Nephron progenitor cell (in vitro differentiated cells): Measurements from ENCODE around the gene GPR18.
A peak's percentile ranks its signal among the peaks of the same experiment; 100 is the strongest.

Experiments used
- DNase-seq: peaks from one replicate; pipeline ENCODE4 v3.0.0; 2021
- H3K27ac Mint-ChIP-seq: 2 replicates; pipeline ENCODE4 v1.8.0; 2021; ENCODE audit warnings: mild to moderate bottlenecking, moderate library complexity, mixed read lengths
- H3K27me3 Mint-ChIP-seq: 2 replicates; pipeline ENCODE4 v1.8.0; 2021; ENCODE audit warnings: mild to moderate bottlenecking, low read depth, mixed read lengths; ENCODE audit not compliant: poor library complexity
- H3K36me3 Mint-ChIP-seq: 2 replicates; pipeline ENCODE4 v1.8.0; 2021; ENCODE audit warnings: low read depth, mixed read lengths
- H3K4me1 Mint-ChIP-seq: 2 replicates; pipeline ENCODE4 v1.8.0; 2021; ENCODE audit warnings: mixed read lengths
- H3K4me3 Mint-ChIP-seq: 2 replicates; pipeline ENCODE4 v1.8.0; 2021; ENCODE audit warnings: mild to moderate bottlenecking, moderate library complexity, mixed read lengths
- H3K9me3 Mint-ChIP-seq: 2 replicates; pipeline ENCODE4 v1.8.0; 2021; ENCODE audit warnings: mild to moderate bottlenecking, moderate library complexity, mixed read lengths
- TF ChIP-seq, protein P1 (sequence below): fragments of 200-600 bp; sonication (generic); IDR thresholded peaks from 2 replicates; pipeline ENCODE4 v1.5.0; 2021; ENCODE audit warnings: antibody characterized with exemption

The GPR18 gene, protein sequence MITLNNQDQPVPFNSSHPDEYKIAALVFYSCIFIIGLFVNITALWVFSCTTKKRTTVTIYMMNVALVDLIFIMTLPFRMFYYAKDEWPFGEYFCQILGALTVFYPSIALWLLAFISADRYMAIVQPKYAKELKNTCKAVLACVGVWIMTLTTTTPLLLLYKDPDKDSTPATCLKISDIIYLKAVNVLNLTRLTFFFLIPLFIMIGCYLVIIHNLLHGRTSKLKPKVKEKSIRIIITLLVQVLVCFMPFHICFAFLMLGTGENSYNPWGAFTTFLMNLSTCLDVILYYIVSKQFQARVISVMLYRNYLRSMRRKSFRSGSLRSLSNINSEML

DNA sequence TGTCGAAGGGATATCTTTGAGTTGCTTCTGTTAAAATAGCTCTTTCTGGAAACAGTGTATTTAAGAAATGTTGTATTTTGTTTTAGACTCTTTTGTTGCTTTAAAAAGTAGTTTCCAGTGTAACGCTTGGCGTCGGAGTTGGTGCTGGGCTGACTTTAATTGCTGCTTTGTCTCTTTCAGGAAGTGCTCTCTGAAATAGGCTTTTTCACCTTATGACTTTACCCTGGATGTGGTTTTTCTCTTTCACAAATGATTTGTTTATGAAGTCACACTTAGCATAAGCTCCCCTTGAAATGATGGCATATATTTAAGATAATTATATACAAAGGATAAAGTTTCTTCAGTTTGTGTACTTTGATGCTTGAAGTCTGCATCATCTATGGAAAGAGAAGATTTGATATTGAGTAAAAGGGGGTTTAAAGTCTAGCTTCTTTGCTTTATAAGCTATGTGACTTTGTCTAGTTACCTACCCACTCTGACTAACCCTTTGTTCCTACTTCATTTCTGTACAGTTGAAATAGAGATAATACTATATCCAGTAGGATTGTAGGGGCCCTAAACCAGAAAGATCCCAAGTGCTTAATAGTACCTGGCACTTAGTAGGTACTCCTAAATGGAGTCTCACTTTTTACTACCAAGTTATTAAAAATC, at the start of gene GPR18:
GPR18 (minus strand) TSS at position 170 of the 651 bp plus-strand sequence. CDS start 2,507 bp downstream, outside the sequence.
- H3K36me3 Mint-ChIP-seq, result peaks cover 14% of the 10 kb centered on the region
- TF ChIP-seq, protein P1, sequence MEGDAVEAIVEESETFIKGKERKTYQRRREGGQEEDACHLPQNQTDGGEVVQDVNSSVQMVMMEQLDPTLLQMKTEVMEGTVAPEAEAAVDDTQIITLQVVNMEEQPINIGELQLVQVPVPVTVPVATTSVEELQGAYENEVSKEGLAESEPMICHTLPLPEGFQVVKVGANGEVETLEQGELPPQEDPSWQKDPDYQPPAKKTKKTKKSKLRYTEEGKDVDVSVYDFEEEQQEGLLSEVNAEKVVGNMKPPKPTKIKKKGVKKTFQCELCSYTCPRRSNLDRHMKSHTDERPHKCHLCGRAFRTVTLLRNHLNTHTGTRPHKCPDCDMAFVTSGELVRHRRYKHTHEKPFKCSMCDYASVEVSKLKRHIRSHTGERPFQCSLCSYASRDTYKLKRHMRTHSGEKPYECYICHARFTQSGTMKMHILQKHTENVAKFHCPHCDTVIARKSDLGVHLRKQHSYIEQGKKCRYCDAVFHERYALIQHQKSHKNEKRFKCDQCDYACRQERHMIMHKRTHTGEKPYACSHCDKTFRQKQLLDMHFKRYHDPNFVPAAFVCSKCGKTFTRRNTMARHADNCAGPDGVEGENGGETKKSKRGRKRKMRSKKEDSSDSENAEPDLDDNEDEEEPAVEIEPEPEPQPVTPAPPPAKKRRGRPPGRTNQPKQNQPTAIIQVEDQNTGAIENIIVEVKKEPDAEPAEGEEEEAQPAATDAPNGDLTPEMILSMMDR, result no peak
- peak within 1 kb of the TSS; percentile 51 for H3K27ac Mint-ChIP-seq
- no peak for DNase-seq
- H3K4me1 Mint-ChIP-seq, result peaks cover 12% of the 10 kb centered on the region
- H3K27me3 Mint-ChIP-seq, result no peaks in the 10 kb centered on the region
- H3K9me3 Mint-ChIP-seq, result no peaks in the 10 kb centered on the region
- H3K4me3 Mint-ChIP-seq, result no peak within 1 kb of the TSS

DNA sequence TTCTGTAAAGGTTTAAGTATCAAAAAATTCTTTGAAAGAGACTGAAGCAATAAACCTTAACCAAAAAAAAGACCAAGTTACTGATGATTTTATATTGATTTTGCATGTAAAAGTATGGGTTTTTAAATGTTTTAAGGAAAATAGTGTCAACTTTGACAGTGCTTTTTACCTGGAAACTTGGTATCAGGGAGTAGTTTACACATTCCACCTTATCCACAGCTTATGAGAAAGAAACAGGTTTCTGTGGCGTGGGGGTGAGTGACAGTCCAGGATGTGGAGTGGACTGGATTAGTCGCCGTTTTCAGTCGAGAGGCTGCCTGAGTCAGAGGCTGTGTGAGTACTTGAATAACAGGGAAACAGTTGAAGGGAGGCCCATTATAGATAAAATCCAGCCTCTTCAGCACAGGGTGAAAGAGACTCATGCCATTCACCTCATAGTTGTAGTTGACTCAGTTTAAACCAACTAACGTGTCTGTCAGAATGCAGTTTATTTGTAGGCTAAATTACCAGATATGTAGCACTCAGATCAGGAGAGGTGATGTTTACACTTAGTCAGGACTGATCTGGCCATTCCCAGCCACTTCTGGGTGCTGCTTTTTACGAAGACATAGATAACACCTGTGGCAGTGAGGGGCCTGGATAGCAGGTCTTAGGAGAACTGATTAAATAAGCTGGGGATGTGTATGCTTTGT, 49.6 kb upstream of the GPR18 start:
- Mint-ChIP-seq H3K27me3 (no peaks in the 10 kb centered on the region), H3K36me3 (peaks cover 18% of the 10 kb centered on the region), H3K4me1 (peaks cover 57% of the 10 kb centered on the region), H3K9me3 (peaks cover 3% of the 10 kb centered on the region), H3K27ac (peak overlapping the region; percentile 91), H3K4me3 (peak overlapping the region; percentile 62)
- DNase-seq, result no peak
- TF ChIP-seq, protein P1, result no peak

DNA sequence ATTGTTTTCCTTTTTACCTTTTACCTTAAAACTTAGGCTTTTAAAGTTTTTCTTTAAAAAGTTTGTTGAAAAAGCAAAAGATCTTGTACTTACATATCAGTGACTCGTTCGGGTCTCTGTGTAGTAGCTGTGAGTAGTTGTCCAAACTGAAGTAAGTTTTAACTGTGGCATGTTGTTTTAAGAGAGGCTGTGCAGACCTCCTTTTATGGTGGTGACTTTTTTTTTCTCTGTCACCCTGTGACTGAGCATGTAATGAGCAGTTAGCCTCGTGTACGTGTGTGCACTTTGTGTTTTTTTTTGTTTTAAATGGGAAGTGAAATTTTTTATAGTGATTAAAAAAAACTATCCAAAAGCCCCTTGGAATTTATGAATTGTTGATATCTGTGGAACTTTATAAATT, 49.1 kb upstream of the GPR18 start, which contains the start of gene GPR183:
GPR183 (minus strand) TSS at position 153 of the 400 bp plus-strand sequence. CDS start 11,254 bp downstream, outside the sequence.
- peaks cover 52% of the 10 kb centered on the region for H3K4me1 Mint-ChIP-seq
- no peaks in the 10 kb centered on the region for H3K27me3 Mint-ChIP-seq
- H3K36me3 Mint-ChIP-seq, result peaks cover 13% of the 10 kb centered on the region
- DNase-seq, result no peak
- H3K27ac Mint-ChIP-seq, result peak within 1 kb of the TSS; percentile 91
- no peaks in the 10 kb centered on the region for H3K9me3 Mint-ChIP-seq
- H3K4me3 Mint-ChIP-seq, result peak within 1 kb of the TSS; percentile 62
- TF ChIP-seq, protein P1, result no peak

DNA sequence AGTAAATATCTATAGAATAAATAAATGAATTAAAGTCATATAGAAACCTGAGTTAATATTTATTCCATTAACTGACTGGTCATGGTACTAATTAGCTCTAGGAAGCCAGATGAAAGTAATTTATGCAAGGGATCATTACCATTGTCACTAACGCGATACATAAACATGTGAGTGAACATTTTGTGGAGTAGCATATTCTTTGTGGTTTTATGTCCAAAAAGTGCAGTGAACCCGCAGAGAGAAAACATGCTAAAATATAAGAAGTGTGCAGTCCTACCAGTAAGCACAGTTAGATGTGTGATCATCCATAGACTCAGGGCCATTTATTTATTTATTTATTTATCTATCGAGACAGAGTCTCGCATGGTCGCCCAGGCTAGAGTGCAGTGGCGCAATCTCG, 47.4 kb upstream of the GPR18 start:
- Mint-ChIP-seq H3K36me3 (peaks cover 13% of the 10 kb centered on the region), H3K27ac (no peak overlapping the region), H3K4me3 (no peak overlapping the region), H3K27me3 (no peaks in the 10 kb centered on the region), H3K4me1 (peaks cover 38% of the 10 kb centered on the region), H3K9me3 (no peaks in the 10 kb centered on the region)
- no peak for DNase-seq
- TF ChIP-seq, protein P1, result no peak

DNA sequence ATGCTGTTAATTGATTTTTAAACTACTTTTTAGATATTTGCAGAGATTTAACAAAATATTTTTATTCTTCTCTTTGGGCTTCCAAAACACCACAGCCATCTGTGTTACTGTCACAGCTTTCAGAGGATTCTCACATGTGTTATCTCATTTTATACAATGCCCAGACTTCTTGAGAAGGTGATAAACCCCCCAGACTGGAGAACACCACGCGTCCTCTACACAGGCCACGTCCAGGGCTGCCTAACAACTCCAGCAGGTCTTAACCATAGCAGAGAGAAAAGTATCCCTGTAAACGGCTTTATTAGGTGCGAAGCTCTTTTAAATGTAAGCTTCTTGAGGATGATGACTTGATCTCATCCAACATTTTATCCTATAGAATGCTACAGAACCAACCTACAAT, 47.0 kb upstream of the GPR18 start:
- no peaks in the 10 kb centered on the region for H3K27me3 Mint-ChIP-seq
- no peak overlapping the region for H3K4me3 Mint-ChIP-seq
- H3K27ac Mint-ChIP-seq, result peak overlapping the region; percentile 76
- H3K9me3 Mint-ChIP-seq, result no peaks in the 10 kb centered on the region
- TF ChIP-seq, protein P1, result no peak
- H3K36me3 Mint-ChIP-seq, result peaks cover 13% of the 10 kb centered on the region
- H3K4me1 Mint-ChIP-seq, result peaks cover 38% of the 10 kb centered on the region
- no peak for DNase-seq
